Activated T-cell treated with anti-CD3 and anti-CD28 coated beads, Interleukin-2, amount 50 U/mL, for 48 hours (primary cell): ENCODE measurements around the gene C15orf39.

Source experiments
- DNase-seq, 2 experiments: peaks; one replicate each; pipeline ENCODE4 v3.0.0-alpha.2; 2020

The C15orf39 gene

GRCh38 chr15:75174102-75174501 is 27.6 kb upstream of the C15orf39 start:
- no peak for DNase-seq

- no peak for DNase-seq
These were observed 27.0 kb upstream of the C15orf39 start for GRCh38 chr15:75174729-75175128.

GRCh38 chr15:75176396-75176761 is 25.3 kb upstream of the C15orf39 start:
- DNase-seq, result no peak

DNA sequence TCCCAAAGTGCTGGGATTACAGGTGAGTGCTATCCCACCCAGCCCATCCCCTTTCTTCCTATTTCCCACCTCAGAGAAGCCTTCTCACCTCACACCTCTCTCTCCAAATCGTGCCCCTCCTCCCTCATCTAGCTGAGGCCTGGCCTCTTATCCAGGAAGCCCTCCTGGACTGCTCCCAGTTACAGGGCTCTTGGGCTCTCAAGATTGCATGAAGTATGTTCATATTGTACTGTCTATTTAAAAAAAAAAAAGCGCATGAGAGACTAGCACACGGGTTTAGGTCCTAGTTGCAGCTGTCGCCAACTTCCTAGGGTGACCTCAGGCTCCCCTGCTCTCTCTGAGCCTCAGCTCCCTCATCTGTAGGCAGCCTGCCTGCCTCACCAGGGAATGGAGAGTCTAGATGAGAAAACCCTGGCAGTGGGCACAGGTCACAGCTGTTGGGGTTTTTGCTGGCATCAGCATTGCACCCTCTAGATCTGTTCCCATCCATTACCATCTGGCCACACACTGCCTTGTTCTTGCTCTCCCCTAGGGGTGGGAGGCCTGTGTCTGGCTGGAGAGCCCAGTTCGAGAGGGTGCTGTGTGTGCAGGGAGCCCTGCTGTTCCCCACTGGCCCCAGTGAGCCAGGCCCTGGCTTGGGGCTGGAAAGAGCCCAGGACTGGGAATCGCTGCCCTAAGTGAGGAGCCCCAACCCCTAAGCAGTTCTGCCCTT is 24.2 kb upstream of the C15orf39 start:
- DNase-seq, result no peak

DNA sequence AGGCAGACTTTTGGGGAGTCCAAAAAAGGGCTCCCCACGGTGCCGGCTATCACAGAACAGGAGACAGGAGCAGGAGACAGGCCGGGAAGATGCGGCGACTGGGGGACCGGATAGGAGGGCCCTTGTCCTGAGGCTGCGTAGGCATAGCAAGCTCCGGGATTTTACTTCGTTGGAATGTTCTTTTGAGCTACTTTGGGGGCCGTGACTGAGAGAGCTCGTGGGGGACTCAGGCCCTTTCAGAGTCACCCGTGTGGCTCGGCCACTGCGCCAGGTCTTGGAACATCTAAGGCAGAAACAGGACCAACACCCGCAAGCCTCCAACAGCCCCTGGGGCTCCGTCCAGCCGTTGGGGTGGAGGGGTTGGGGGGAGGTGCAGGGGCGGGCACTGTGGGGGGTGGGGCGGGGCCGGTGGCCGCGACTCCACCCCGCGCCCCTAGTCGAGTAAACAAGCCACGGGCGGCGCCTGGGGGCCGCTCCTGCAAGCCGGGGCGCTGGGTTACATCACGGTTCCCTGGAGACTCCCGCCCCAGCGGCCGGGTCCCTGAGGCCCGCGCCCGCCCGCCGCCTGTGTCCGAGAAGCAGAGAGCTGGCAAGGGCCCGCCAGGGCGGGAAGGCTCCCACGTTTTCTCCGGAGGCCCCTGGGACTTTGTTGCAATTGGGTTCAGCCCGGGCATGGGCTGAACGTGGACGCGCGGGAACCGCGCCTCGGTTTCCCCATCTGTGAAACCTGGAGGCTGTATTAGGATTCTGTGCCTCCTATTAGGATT is 23.3 kb upstream of the C15orf39 start:
- DNase-seq, result no peak

DNA sequence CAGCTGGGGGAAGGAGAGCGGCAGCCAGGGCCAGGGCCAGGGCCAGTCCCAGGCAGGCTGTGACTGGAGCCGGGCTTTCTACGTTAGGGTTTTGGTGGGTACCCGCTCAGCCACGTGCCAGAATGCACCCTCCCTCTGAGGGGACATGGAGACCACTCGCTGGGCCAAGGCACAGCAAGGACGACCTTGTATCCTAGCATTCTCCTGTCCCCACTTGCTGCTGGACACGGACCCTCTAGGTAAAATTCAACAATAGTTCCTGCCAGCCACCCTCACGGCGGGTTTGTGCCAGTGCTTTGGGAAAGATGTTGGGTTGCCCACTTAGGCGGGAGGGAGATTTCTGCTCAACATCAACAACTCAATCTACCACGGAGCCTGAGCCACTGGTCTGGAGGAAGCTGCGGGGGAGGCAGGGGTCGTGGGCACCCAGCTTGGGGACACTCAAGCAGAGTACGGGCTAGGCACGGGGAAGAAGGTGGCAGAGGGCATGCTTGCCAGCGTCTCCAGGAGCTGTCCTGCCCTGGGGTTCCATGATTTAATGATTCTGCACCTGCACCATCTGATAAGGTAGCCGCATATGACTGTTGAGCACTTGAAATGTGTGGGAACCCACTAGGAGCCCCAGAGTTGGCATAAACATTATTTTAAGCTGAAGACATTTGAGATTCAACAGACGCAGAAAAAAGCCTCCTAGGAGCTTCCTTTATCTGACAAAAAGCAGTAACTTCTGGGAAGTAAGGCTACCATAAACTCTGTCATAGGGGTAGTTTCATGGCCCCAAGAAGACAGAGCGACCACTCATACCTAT is 22.5 kb upstream of the C15orf39 start:
- no peak for DNase-seq

DNA sequence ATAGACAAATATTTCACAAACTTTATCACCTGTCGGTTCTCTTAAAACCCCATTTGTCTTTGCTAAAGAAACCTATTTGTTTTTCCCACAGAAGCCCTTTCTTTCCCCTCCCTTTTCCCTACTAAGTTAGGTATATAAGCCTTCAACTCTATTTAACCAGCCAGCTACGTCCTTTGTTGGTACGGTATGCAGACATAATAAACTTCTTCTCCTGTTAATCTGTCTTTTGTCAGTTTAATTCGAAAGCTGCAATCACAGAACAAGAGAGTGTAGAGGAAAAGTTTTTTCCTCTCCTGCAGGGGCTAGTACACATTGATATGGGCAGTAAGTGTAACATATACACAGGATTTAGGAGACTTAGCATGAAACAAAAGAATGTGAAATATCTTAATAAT is 21.9 kb upstream of the C15orf39 start:
- no peak for DNase-seq

DNA sequence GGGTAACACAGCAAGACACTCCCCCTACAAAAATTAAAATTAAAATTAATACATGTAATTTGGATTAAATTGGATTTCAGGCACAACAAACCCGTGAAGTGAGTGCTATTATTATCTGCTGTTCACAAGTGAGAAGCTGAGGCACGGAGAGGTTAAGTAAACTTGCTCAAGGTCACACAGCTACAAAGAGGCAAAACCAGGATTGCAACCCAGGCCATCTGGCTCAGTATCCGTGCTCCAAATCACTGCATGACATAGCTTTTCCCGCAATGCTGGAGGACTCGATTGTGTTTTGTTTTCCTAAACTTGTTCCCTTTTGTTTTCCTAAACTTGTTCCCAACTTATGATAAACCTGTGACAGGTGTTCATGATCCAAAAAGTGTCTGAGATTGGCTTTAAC is 19.9 kb upstream of the C15orf39 start:
- no peak for DNase-seq

GRCh38 chr15:75182187-75183131 is 19.2 kb upstream of the C15orf39 start:
- no peak for DNase-seq

- DNase-seq, result no peak
These were observed 16.2 kb upstream of the C15orf39 start for GRCh38 chr15:75185271-75186029.

GRCh38 chr15:75186044-75186443 is 15.6 kb upstream of the C15orf39 start:
- no peak for DNase-seq

DNA sequence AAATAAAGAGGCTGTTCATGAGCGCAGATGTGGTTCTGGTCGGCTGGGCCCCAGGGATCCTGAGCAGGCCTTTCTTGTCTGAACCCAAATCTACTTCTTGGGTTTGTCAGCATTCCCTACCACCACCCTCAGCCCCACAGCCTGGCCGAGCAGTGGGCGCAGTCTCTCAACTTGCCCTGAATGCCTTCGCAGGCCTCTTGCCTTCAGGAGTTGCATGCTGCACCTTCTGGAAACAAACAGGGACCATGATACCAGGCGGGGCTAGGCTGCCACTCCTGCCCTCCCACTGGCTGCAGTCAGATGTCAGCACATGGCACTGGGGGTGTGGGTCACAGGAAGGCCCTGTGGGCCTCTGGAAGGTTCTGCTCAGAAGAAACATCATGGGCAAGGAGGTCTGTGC is 13.2 kb upstream of the C15orf39 start:
- DNase-seq, result no peak

DNA sequence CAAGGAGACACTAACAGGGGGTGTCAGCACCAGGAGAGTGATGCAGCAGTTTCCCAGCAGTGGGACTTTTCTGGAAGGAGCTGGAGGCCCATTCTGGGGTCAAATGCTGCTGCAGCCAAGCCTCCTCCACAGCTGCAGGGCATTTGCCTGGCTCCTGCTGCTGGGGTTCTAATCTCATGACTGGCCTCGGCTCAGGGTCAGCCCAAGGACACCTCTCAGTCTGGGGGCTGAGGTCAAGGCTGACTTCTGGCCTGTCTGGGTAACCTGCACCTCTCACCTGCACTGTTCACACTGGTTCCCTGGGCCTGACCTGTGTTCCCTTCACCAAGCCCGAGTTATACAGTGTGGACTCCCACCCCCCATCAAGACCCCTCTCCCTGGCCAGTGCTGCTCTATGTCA is 10.4 kb upstream of the C15orf39 start:
- no peak for DNase-seq

DNA sequence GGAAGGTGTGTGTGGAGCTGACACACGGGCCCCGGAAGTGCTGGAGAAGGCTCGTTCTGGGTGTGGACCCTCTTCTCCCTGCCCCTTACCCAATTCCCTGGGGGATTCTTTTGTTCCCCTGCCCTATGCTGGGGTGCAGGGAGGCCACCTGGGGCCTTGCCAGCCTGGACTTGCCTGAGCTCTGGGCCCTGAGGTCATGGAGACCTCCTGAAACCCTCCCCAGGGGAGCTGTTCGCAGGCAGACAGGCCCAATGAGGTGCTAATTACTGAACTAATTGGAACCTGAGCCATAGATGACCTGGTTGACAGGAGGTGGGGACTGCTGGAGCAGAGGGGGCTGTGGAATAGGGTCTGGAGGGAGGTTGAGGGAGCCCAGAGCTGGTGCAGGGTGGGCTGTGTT is 9.4 kb upstream of the C15orf39 start:
- no peak for DNase-seq

DNA sequence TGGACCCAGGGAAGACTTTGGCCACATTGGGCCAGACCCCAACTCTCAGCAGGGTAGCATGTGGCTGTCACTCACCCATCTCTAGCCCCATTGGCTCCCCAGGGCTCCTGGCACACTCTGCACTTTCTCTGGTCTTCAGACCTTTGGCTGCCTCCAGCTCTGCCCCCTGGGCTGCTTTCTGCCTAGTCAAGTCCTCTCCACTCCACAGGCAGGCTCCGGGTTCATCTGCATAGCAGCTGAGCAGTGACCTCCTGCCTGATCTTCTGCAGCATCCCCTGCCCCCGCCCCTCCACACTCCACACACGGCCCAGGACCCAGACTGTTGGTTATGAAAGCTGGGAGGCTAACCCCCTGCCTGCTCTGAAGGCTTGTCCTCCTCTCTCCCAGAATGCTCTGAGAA is 8.4 kb upstream of the C15orf39 start:
- DNase-seq, result no peak

- no peak for DNase-seq
These were observed 7.7 kb upstream of the C15orf39 start for GRCh38 chr15:75193976-75194375.

DNA sequence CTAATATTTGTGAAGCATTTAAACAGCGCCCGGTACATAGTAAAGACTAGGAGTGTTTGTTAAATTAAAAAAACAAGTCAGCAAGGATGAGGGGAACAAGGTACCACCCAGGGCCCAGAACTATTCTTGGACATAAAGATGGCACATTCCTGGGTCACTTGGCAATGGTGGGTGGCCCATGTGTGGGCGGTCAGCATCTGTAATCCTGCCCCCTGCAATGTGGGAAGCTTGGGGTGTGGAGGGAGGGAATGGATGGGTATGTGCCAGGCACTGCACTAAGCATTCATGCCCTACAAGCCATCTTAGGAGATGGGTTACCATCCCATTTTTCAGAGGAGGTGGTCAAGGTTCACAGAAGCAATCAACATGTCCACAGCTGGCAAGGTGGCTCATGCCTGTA is 7.3 kb upstream of the C15orf39 start:
- DNase-seq, result no peak

DNA sequence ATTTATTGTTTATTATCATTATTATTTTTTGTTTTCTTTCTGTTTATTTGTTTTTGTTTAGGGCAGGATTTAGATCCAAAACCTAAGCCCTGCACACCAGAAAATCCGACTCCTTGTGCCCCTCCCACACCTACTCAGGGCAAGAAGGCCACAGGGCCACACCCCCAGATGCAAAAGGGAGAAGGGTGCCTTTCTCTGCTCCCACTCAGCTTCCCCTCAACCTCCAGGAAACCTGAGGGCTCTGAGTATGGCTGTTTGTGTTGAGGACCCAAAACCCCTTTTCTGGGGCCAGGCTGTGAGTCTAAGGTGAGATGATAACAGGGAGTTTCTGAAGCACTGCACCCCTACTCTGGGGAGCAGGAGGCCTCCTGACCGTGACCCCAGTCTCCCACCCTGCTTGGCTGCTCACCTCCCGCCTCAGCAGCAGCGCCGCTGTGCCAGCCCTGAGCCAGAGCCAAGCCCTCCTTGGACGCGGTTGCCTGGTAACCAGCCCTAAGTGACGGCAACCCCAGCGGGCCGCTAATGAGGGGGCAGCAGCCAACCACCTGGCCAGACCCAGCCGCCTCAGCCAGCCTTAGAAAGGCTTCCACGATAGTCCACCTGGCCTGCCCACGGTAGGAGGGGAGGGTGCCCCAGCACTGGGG is 6.4 kb upstream of the C15orf39 start:
- DNase-seq, result no peak

GRCh38 chr15:75195766-75196241 is 5.9 kb upstream of the C15orf39 start:
- no peak for DNase-seq

DNA sequence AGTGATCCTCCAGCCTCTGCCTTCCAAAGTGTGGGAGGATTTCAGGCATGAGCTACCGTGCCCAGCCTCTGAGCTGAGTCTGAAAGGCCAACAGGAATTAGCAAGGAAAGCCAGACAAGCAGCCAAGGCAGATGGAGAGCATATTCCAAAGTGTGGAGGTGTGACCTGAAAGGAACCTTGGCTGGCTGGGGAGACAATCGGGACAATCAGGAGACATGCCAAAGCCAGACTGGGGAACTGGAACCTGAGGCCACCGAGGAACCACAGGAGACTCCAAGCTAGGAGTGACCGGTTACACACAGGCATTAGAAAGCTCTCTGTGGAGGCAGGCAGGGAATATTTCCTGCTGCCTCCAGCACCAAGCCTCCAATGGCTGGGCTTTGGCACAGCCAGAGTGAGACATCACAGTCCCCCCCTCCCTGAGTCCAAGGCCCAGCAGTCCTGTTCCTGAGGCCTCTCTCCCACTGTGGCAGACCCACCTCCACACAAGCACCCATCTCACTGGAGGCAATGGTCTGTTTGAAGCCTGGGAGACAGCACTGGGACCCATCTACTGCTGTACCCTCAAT is 4.5 kb upstream of the C15orf39 start:
- no peak for DNase-seq
